ENCODE data around the gene TSPAN14. TPM values are rescaled to one million over a fixed set of nuclear protein-coding genes. Genes with fewer than 3 reads are reported as not detected.

The TSPAN14 gene
- polyA plus RNA-seq, 1 donor from 2014 or later, result 45.0 TPM

GRCh38 chr10:80517416-80518142 is 63.5 kb downstream of the TSPAN14 start:
- H3K9me3 Mint-ChIP-seq, result no peaks in the 10 kb centered on the region
- H3K27me3 Mint-ChIP-seq, result no peaks in the 10 kb centered on the region
- peak overlapping the region in 1 of 3 donors; percentile 63 for H3K27ac Mint-ChIP-seq
- H3K36me3 Mint-ChIP-seq, result peaks cover 8% of the 10 kb centered on the region
- H3K4me3 Mint-ChIP-seq, result peak overlapping the region in 1 of 4 donors; percentile 73
- H3K4me1 Mint-ChIP-seq, result peaks cover 13 to 22% (median 15%) of the 10 kb centered on the region in 3 donors

- Mint-ChIP-seq H3K27ac (peak overlapping the region in 2 of 3 donors; percentile 17 to 69), H3K9me3 (no peaks in the 10 kb centered on the region), H3K36me3 (peaks cover 8% of the 10 kb centered on the region), H3K4me1 (peaks cover 13 to 24% (median 15%) of the 10 kb centered on the region in 3 donors), H3K4me3 (peak overlapping the region in 2 of 4 donors; percentile 73 to 88), H3K27me3 (no peaks in the 10 kb centered on the region)
Measured at GRCh38 chr10:80518143-80518806, 64.2 kb downstream of the TSPAN14 start.

GRCh38 chr10:80518807-80519360 is 64.8 kb downstream of the TSPAN14 start:
- no peaks in the 10 kb centered on the region for H3K9me3 Mint-ChIP-seq
- H3K4me3 Mint-ChIP-seq, result peak overlapping the region in 2 of 4 donors; percentile 73 to 88
- peaks cover 8% of the 10 kb centered on the region for H3K36me3 Mint-ChIP-seq
- H3K27ac Mint-ChIP-seq, result peak overlapping the region; percentile 17 to 69 (median 20)
- H3K27me3 Mint-ChIP-seq, result no peaks in the 10 kb centered on the region
- H3K4me1 Mint-ChIP-seq, result peaks cover 13 to 24% (median 15%) of the 10 kb centered on the region in 3 donors

GRCh38 chr10:80519936-80520650 is 66.0 kb downstream of the TSPAN14 start:
- Mint-ChIP-seq H3K36me3 (peaks cover 8% of the 10 kb centered on the region), H3K9me3 (no peaks in the 10 kb centered on the region), H3K4me1 (peaks cover 13 to 24% (median 15%) of the 10 kb centered on the region in 3 donors), H3K27me3 (no peaks in the 10 kb centered on the region), H3K4me3 (peak overlapping the region in 2 of 4 donors; percentile 41 to 65), H3K27ac (peak overlapping the region in 1 of 3 donors; percentile 20)

GRCh38 chr10:80520661-80521470 is 66.8 kb downstream of the TSPAN14 start:
- Mint-ChIP-seq H3K27ac (peak overlapping the region in 1 of 3 donors; percentile 50), H3K9me3 (no peaks in the 10 kb centered on the region), H3K4me3 (peak overlapping the region in 2 of 4 donors; percentile 49 to 65), H3K27me3 (peaks cover 2% of the 10 kb centered on the region), H3K36me3 (peaks cover 10% of the 10 kb centered on the region), H3K4me1 (peaks cover 13 to 25% (median 15%) of the 10 kb centered on the region in 3 donors)

- Mint-ChIP-seq H3K4me1 (peaks cover 7 to 21% (median 12%) of the 10 kb centered on the region in 3 donors), H3K27me3 (peaks cover 2% of the 10 kb centered on the region), H3K9me3 (no peaks in the 10 kb centered on the region), H3K27ac (no peak overlapping the region), H3K36me3 (peaks cover 8% of the 10 kb centered on the region), H3K4me3 (no peak overlapping the region)
Measured at GRCh38 chr10:80522756-80523363, 68.8 kb downstream of the TSPAN14 start.

- Mint-ChIP-seq H3K36me3 (peaks cover 4% of the 10 kb centered on the region), H3K4me1 (peaks cover 1 to 13% (median 6%) of the 10 kb centered on the region in 3 donors), H3K4me3 (peak overlapping the region in 1 of 4 donors; percentile 45), H3K27me3 (peaks cover 2% of the 10 kb centered on the region), H3K27ac (peak overlapping the region in 1 of 3 donors; percentile 23), H3K9me3 (no peaks in the 10 kb centered on the region)
Measured at GRCh38 chr10:80523773-80524172, 69.7 kb downstream of the TSPAN14 start.

- Mint-ChIP-seq H3K27ac (no peak overlapping the region), H3K36me3 (peaks cover 4% of the 10 kb centered on the region), H3K4me3 (no peak overlapping the region), H3K27me3 (peaks cover 2% of the 10 kb centered on the region), H3K4me1 (peaks cover 0 to 10% (median under 1%) of the 10 kb centered on the region in 3 donors), H3K9me3 (no peaks in the 10 kb centered on the region)
Measured at GRCh38 chr10:80524190-80524909, 70.2 kb downstream of the TSPAN14 start.

GRCh38 chr10:80526218-80526617 is 72.1 kb downstream of the TSPAN14 start:
- H3K27me3 Mint-ChIP-seq, result peaks cover 2% of the 10 kb centered on the region
- H3K27ac Mint-ChIP-seq, result no peak overlapping the region
- no peak overlapping the region for H3K4me3 Mint-ChIP-seq

GRCh38 chr10:80526742-80527141 is 72.6 kb downstream of the TSPAN14 start:
- H3K9me3 Mint-ChIP-seq, result no peaks in the 10 kb centered on the region

More at GRCh38 chr10:80526218-80526617, 72.1 kb downstream of the TSPAN14 start:
- peaks cover 3% of the 10 kb centered on the region for H3K36me3 Mint-ChIP-seq
- no peaks in the 10 kb centered on the region for H3K9me3 Mint-ChIP-seq
- H3K4me1 Mint-ChIP-seq, result peaks cover 0 to 10% (median 3%) of the 10 kb centered on the region in 3 donors

GRCh38 chr10:80528185-80528700 is 74.1 kb downstream of the TSPAN14 start:
- Mint-ChIP-seq H3K4me1 (peaks cover 0 to 8% (median 3%) of the 10 kb centered on the region in 3 donors), H3K9me3 (no peaks in the 10 kb centered on the region), H3K36me3 (peaks cover 3% of the 10 kb centered on the region), H3K27ac (no peak overlapping the region), H3K27me3 (peaks cover 2% of the 10 kb centered on the region), H3K4me3 (no peak overlapping the region)

More at GRCh38 chr10:80526742-80527141, 72.6 kb downstream of the TSPAN14 start:
- no peak overlapping the region for H3K4me3 Mint-ChIP-seq
- peaks cover 3% of the 10 kb centered on the region for H3K36me3 Mint-ChIP-seq
- peaks cover 2% of the 10 kb centered on the region for H3K27me3 Mint-ChIP-seq
- peaks cover 0 to 10% (median 3%) of the 10 kb centered on the region in 3 donors for H3K4me1 Mint-ChIP-seq
- H3K27ac Mint-ChIP-seq, result no peak overlapping the region

- H3K27me3 Mint-ChIP-seq, result peaks cover 2% of the 10 kb centered on the region
- H3K4me1 Mint-ChIP-seq, result peaks cover 0 to 8% (median 3%) of the 10 kb centered on the region in 3 donors
- H3K4me3 Mint-ChIP-seq, result no peak overlapping the region
Measured at GRCh38 chr10:80528901-80529300, 74.8 kb downstream of the TSPAN14 start.

GRCh38 chr10:80529604-80530003 is 75.5 kb downstream of the TSPAN14 start:
- Mint-ChIP-seq H3K27me3 (peaks cover 2% of the 10 kb centered on the region), H3K4me3 (no peak overlapping the region), H3K4me1 (peaks cover 0 to 8% (median 3%) of the 10 kb centered on the region in 3 donors), H3K27ac (peak overlapping the region in 1 of 3 donors; percentile 71), H3K36me3 (peaks cover 3% of the 10 kb centered on the region), H3K9me3 (no peaks in the 10 kb centered on the region)

More at GRCh38 chr10:80528901-80529300, 74.8 kb downstream of the TSPAN14 start:
- Mint-ChIP-seq H3K36me3 (peaks cover 3% of the 10 kb centered on the region), H3K27ac (peak overlapping the region in 1 of 3 donors; percentile 36), H3K9me3 (no peaks in the 10 kb centered on the region)

Data from IgD-negative memory B cell (primary cell).